GM19238 (cell line): Measurements from ENCODE around the gene CYB561.
A peak's percentile ranks its signal among the peaks of the same experiment; 100 is the strongest.

ENCODE experiments used
- DNase-seq: peaks from one replicate; pipeline ENCODE4 v3.0.0; 2011; ENCODE audit warnings: low spot score; ENCODE audit not compliant: insufficient read length

The CYB561 gene

GRCh38 chr17:63452046-63452961, 6.2 kb upstream of the CYB561 start:
- DNase-seq = no peak

- DNase-seq = no peak
Observed at GRCh38 chr17:63451150-63451549, 5.0 kb upstream of the CYB561 start.

- no peak for DNase-seq
Observed at GRCh38 chr17:63450551-63450950, 4.4 kb upstream of the CYB561 start.

GRCh38 chr17:63448655-63449054, 2.5 kb upstream of the CYB561 start:
- no peak for DNase-seq

DNA sequence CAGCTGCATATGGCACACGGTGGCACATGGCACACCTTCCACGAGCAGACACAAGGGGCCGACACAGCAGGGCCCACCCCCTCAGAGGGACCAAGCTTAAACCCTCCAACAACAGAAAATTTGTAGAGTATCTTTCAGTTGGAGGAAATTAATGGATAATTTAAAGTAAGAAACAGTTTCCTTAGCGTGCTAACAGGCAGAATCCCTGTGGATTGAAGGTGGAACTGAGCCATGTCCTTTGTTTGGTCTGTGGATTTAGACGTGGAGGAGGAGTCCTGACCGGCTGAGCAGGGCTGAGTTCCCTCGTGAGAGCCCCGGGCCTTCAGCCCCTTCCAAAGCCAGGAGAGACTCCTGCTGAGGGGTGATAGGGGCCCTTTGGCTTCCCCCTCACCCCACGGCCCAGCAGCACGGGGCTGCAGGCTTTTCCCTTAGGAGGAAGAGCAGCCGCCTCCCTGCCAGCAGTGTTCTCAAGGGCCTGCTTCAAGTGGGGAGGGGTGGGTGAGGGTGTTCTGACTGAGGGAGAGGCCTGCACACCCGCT, 1.4 kb upstream of the CYB561 start:
- no peak for DNase-seq

- DNase-seq = peak; percentile 61
Observed at GRCh38 chr17:63446753-63447470, 806 bp upstream of the CYB561 start.

DNA sequence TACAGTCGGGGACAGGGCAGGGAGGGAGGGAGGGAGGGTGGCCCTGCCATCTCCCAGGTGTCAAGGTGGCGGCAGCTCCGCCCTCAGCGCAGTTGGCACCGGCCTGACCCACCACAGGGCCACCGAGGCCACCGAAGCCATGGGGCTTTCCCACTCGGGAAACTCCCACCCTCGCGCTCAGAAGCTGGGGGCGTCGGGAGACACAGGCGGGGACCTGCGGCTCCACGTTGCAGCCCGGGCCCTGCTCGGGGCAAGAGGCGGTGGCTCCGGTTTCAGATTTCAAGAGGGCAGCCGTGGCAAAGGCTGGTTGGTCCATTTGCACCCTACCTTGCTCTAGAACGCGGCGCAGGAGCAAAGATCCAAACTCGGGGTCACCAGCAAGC, 544 bp downstream of the CYB561 start:
- DNase-seq = no peak

DNA sequence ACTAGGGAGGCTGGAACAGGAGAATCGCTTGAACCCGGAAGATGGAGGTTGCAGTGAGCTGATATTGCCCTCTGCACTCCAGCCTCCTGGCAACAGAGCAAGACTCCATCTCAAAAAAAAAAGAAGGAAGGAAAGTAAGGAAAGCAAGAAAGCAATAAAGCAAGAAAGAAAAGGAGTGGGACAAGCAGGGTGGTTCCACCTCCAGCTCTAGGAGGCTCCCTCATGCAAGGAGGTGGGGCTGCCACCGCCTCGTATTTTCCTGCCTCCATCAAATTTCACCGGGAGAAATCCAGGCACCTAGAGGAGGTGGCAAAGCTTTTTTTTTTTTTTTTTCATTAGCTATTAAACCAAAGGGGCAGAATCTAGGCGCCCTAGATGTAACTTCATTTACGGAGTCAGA, 1.0 kb downstream of the CYB561 start:
- no peak for DNase-seq

- no peak for DNase-seq
Observed at GRCh38 chr17:63444457-63444856, 1.6 kb downstream of the CYB561 start.

DNA sequence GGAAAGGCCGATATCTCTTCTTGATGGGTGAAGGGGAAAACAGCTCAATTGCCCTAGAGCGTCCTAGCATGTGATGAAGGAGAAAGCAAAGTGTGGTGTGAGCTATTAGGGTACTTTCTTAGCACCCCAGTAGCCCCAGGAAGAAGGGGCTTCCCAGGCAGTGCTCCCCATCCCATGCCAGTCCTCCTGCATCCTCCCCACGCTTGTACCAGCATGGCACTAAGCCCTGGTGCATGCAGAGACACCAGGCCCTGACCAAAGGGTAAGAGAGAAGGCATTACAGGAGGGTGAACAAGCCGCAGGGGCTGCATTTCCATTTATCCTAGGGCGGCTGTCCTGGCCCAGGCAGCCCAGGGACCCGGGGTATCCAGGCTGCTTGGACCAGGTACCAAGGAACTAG, 3.1 kb downstream of the CYB561 start:
- no peak for DNase-seq

DNA sequence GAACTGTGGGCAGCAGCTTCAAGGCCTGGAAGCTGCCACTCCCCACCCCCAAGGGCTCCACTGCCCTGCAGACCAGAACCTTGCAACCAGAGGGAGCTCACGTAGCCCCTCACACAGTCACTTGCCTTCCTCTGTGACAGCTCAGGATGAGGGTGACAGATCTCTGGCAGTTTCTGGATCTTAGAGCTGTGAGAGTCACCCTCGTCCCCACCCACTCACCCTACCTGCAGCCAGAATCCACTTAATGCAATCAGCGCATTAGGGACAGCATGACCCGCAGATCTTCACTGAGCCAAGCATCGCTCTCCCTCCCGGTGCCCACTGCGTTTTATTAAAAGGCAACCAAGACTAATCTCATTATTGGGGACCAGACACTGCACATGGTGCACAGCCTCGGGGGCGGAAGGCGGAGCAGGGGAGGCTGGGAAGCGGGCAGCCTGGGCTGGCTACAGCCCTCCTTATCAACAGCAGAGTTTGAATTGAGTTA, 3.5 kb downstream of the CYB561 start:
- DNase-seq = no peak

GRCh38 chr17:63442074-63442473, 4.0 kb downstream of the CYB561 start:
- DNase-seq = no peak

DNA sequence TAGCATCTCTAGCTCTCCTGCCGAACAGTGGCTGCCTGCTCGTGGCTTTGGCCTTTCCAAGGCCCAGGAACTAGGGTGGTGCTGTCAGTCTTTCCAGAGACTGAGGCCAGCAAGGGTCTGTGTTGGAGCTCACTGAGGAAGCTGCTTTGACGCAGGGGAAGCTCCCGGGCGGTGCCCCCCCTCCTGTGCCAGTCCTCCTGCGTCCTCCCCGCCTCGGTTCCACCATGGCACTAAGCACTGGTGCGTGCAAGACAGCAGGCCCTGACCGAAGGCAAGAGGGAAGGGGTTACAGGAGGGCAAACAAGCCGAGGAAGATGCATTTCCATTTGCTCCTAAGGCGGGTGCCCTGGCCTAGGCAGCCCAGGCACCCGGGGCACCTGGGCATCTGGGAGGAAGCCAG, 4.5 kb downstream of the CYB561 start:
- no peak for DNase-seq

DNA sequence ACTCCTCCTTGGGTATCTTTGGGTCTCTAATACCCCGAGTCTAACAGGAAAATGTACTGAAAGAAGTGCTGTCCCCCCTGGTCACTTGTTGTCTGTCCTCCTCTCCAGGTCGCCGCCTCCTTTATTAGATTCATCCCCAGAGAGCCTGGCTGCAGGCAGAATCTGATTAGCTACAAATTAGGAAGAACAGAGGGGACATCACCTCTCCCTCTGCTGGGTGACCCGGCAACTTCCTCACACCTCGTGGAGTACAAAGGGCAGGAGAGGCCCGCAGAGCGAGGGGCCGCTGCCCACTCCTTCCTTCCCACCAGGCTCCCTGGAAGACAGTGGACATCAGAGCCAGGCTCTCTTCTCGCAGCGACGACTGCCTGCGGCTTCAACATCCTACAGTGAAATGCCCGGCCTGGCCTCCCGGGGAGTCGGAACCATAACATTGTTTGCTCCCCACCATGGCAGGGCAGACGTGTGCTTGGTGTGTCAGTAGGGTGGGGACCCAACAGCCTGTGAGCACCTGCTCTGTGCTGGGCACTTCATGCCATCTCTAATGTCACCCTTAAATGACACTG, 5.3 kb downstream of the CYB561 start:
- DNase-seq = no peak

- DNase-seq = no peak
Observed at GRCh38 chr17:63440127-63440769, 5.9 kb downstream of the CYB561 start.

DNA sequence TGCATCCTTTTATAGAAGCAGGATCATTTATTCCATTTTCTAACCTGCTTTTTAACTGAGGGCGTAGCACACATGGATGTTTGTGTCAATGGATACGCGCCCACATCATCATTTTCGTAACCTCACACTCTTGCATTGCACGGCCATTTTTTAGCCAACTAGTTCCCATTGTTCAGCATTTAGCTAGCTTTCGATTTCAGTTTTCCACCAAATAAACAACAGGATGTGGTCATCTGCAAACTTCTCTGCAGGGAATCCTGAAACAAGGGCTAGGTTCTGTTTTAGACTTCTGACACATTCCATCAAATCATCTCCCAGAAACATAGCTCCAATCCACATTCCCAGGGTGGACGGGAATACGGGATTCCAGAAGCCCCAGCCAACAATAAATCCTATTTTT, 6.4 kb downstream of the CYB561 start:
- no peak for DNase-seq

DNA sequence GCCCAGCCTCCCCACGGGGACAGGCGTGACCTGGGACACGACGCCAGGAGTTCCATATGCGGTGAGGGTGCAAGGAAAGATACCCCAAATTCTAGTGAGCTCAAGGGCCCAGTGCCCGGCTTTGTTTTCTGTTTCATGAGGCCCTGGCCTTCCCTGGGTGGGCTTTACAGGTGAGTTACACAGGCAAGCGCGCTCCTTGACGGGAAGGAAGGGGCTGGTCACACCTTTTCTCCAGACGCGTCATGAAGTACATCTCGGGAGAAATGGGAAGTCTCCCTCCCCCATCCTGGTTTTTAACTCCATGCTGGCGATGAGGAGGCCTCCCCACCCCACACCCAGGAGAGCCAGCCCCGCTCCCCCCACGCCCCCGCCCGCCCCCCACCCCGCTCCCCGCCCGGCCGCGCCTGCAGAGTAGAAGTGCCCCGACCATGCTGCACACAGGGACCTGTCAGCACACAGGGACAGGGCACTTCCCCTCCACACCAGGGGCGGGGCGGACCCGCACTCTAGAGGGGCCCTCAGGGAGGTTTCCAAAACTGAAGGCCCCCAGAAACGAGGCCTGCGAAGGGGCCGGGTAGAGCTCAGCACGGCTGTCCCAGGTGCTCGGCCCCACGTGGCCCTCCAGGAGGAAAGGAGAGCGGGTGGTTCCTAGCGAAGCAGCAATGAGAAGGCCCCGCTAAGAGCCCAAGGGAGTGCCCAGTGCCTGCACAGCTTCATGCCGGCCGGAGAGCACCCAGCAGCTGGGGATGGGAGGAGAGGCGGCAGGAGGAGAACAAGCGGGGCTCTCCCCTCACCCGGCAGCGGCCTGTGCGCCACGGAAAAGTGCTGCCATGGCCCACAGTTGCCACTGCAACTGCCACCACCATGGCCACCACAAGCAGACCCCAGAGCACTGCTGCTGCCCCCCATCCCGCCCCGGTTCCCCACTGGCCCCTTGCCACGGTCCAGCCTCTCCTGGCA, 7.7 kb downstream of the CYB561 start:
- DNase-seq = no peak

DNA sequence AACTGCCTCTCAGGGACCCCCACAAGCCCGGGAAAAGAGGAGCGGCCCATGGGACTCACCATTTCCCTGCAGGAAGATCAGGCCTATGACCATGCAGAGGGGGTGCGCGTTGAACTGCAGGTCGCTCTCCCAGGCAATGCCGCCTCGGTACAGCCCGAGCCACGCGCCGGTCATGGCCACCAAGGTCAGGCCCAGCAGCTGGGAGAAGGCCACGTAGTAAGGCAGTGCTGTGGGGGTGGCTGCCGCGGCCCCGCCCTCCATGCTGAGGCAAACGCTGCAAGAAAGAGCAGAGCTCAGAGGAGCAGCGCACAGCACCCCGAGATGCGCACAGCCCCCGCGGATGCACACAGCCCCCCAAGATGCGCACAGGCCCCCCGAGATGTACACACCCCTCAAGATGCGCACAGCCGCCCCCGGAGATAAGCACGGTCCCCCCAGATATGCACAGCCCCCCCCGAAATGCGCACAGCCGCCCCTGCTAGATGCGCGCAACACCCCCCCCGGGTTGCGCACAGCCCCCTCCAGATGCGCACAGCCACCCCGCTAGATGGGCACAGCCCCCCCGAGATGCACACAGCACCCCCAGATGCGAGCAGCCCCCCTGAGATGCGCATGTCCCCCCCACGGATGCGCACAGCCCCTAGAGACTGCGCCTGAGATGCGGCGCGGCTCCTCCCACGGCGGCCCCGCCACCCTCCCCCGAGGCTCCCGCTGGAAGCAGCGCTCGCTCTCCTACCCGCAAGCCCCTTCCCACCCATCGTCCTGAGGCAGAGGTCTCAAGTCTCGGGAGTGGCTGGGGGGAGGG, 8.6 kb downstream of the CYB561 start:
- no peak for DNase-seq

- no peak for DNase-seq
Observed at GRCh38 chr17:63436523-63437110, 9.5 kb downstream of the CYB561 start.
